Tibial nerve (tissue), 4 donors: ENCODE results near the gene ITGA8. TPM values are rescaled to one million over a fixed set of nuclear protein-coding genes. Genes with fewer than 3 reads are reported as not detected.
"Not testable (repeated sequence)": the region's sequence is repeated elsewhere in the genome, so short reads cannot be mapped to it uniquely, and the experiment has no call there.

Source experiments
- DNase-seq, 2 donors: peaks; one replicate each; pipeline ENCODE4 v3.0.0-alpha.2; 2019; ENCODE audit warnings: low spot score in 2 of 2
- H3K27ac ChIP-seq, 4 donors: fragments of 200-600 bp; sonication (generic) in 3 of 4; one replicate each; pipeline ENCODE4 v1.5.1; 2017 to 2019; ENCODE audit warnings: mild to moderate bottlenecking in 1 of 4
- H3K27me3 ChIP-seq, 2 donors: fragments of 200-600 bp; sonication (generic) in 1 of 2; one replicate each; pipeline versions ENCODE4 v1.5.1 to v1.6.0; 2017 to 2019
- H3K36me3 ChIP-seq, 3 donors: fragments of 200-600 bp; sonication (generic); one replicate each; pipeline ENCODE4 v1.5.1; 2018 to 2019
- H3K4me1 ChIP-seq, 4 donors: fragments of 200-600 bp; sonication (generic) in 3 of 4; one replicate each; pipeline ENCODE4 v1.5.1; 2017 to 2019
- H3K4me3 ChIP-seq, 4 donors: fragments of 200-600 bp; sonication (generic) in 3 of 4; one replicate each; pipeline ENCODE4 v1.5.1; 2017 to 2019; ENCODE audit warnings: mild to moderate bottlenecking in 1 of 4, moderate library complexity in 1 of 4
- H3K9me3 ChIP-seq, 4 donors: fragments of 200-600 bp; sonication (generic) in 3 of 4; one replicate each; pipeline ENCODE4 v1.5.1; 2017 to 2019
- EP300 ChIP-seq, 2 donors: sonication (generic); formaldehyde crosslinking; IDR thresholded peaks; one replicate each; pipeline ENCODE4 v1.6.1; 2017; ENCODE audit warnings: antibody characterized with exemption in 2 of 2, mild to moderate bottlenecking in 1 of 2
- POLR2A ChIP-seq, 2 donors: fragments of 450-650 bp; IDR thresholded peaks; one replicate each; pipeline ENCODE4 v1.6.1; 2017; ENCODE audit warnings: antibody characterized with exemption in 2 of 2, mild to moderate bottlenecking in 2 of 2, moderate library complexity in 2 of 2
- WGBS, 2 donors: methylation state at CpG; one replicate each; pipeline ENCODE4 v1.1.5; 2018; 5-methylcytosine and 5-hydroxymethylcytosine counted together
- total RNA-seq, 4 donors: library from RNA; depleted of rRNA; stranded (reverse); fragments of >200 nt; gene quantifications; one replicate each; pipeline ENCODE4 v1.1.0, GENCODE V29; 2016
- TF ChIP-seq, protein P1 (sequence below), 5 experiments: fragments of 200-600 bp in 3 of 5; fragments of 450-650 bp in 2 of 5; sonication (generic) in 3 of 5; IDR thresholded peaks; one replicate each; pipeline ENCODE4 v1.5.1; 2016 to 2019; ENCODE audit warnings: antibody characterized with exemption in 5 of 5, mild to moderate bottlenecking in 3 of 5, moderate library complexity in 2 of 5

ITGA8 gene
- total RNA-seq, 4 donors from 2014 or later, result 1.5 to 8.7 (median 4.3) TPM

DNA sequence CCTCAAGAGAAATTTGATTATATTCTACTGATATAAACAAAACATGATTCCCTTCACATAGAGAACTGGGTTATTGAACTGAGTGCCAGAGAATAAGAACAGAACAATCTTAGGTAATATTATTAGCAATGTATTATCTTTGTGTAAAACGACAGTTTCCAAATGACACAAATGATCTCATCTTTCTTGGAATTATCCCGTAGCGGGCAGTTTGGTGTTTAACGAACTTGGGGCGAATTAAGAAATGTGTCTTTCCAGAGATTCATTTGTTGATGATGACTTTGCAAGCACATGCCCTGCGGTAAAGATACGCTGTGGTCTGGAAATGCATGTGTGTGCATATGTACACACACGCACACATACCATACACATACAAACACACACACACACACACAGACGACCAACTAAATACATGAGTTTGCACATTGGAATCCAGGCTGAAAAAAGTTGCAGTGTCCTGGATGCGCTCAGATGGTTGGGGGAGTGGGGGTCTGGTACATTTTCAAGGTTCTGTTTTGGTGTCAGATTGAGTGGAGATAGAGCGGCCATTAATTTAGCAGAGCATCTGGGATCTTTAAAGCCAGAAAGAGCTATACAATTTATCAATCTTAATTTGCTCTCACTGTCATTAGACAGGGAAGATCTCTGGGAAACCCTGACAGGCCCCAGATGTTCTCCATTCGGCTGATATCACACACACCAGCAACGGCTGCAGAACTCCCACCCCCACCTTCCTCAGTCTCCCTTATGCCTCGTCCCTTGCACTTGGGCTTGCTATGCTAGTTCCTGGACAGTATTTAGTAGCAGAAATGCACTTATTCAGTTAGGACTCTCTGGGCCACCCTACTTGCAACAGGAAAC, 236.3 kb downstream of the ITGA8 start:
- 86% methylated on average over 14 of the region's 14 CpGs for WGBS, 2 donors
- no peaks in the 10 kb centered on the region for H3K4me1 ChIP-seq

DNA sequence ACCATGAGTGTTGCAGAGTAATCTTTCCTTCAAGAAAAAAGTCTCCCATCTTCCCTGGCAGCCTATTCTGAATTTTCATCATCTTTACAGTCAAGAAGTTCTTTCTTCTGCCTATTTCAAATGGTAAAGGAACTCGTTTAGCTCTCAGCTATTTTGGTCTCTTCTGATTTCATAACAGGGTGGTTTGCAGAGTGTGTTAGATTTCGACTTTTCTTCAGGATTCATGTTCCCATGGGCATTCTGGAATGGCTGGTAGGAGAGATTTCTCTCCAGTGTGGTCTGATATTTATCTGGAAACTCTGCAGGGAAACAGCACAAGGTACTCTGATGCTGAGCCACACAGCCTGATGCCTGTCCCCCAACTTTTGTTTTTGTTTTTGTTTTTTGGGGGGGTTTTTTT, 237.6 kb downstream of the ITGA8 start:
- Histone ChIP-seq H3K9me3 (no peaks in the 10 kb centered on the region), H3K4me3 (no peak overlapping the region), H3K36me3 (no peaks in the 10 kb centered on the region), H3K27ac (no peak overlapping the region), H3K4me1 (no peaks in the 10 kb centered on the region), H3K27me3 (no peaks in the 10 kb centered on the region)
- WGBS, 2 donors, result 41 to 46% methylated on average over 2 of the region's 2 CpGs
- TF ChIP-seq POLR2A (IDR thresholded peaks at IDR 0.05), result no peak
- TF ChIP-seq EP300 (IDR thresholded peaks at IDR 0.05), result no peak
- TF ChIP-seq, protein P1, sequence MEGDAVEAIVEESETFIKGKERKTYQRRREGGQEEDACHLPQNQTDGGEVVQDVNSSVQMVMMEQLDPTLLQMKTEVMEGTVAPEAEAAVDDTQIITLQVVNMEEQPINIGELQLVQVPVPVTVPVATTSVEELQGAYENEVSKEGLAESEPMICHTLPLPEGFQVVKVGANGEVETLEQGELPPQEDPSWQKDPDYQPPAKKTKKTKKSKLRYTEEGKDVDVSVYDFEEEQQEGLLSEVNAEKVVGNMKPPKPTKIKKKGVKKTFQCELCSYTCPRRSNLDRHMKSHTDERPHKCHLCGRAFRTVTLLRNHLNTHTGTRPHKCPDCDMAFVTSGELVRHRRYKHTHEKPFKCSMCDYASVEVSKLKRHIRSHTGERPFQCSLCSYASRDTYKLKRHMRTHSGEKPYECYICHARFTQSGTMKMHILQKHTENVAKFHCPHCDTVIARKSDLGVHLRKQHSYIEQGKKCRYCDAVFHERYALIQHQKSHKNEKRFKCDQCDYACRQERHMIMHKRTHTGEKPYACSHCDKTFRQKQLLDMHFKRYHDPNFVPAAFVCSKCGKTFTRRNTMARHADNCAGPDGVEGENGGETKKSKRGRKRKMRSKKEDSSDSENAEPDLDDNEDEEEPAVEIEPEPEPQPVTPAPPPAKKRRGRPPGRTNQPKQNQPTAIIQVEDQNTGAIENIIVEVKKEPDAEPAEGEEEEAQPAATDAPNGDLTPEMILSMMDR (IDR thresholded peaks at IDR 0.05), result no peak
- DNase-seq, result no peak

More for the DNA sequence above, 236.3 kb downstream of the ITGA8 start:
- Histone ChIP-seq H3K4me3 (no peak overlapping the region), H3K36me3 (no peaks in the 10 kb centered on the region), H3K27me3 (no peaks in the 10 kb centered on the region), H3K27ac (no peak overlapping the region), H3K9me3 (no peaks in the 10 kb centered on the region)
- DNase-seq, result no peak
- TF ChIP-seq, protein P1 (IDR thresholded peaks at IDR 0.05), result no peak
- TF ChIP-seq POLR2A (IDR thresholded peaks at IDR 0.05) (no peak), EP300 (IDR thresholded peaks at IDR 0.05) (no peak)

DNA sequence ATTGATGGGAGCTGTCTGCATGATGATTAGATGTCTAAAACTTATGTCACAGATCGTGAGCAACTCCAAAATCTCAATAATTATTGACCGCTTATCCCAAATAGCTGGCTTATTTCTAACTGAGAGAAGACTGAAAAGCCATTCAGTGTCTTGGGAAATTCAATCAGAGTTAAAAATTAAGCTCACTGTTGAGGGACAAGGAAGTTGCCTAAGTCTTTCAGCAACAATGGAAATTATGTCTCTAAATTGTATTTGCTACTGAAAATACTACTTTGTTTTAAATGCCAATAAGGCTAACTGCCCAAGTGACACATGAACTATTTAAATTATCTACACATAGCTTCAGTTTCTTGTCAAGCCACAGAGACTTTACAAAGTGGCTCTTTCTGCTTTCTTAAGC, 240.8 kb downstream of the ITGA8 start:
- no peaks in the 10 kb centered on the region for H3K4me1 ChIP-seq
- DNase-seq, result no peak
- 46 to 59% methylated on average over 2 of the region's 2 CpGs for WGBS, 2 donors
- TF ChIP-seq POLR2A (IDR thresholded peaks at IDR 0.05) (no peak), EP300 (IDR thresholded peaks at IDR 0.05) (no peak)
- TF ChIP-seq, protein P1 (IDR thresholded peaks at IDR 0.05), result no peak
- H3K4me3 ChIP-seq, result no peak overlapping the region
- no peak overlapping the region for H3K27ac ChIP-seq
- H3K36me3 ChIP-seq, result no peaks in the 10 kb centered on the region
- H3K27me3 ChIP-seq, result no peaks in the 10 kb centered on the region
- H3K9me3 ChIP-seq, result no peaks in the 10 kb centered on the region

DNA sequence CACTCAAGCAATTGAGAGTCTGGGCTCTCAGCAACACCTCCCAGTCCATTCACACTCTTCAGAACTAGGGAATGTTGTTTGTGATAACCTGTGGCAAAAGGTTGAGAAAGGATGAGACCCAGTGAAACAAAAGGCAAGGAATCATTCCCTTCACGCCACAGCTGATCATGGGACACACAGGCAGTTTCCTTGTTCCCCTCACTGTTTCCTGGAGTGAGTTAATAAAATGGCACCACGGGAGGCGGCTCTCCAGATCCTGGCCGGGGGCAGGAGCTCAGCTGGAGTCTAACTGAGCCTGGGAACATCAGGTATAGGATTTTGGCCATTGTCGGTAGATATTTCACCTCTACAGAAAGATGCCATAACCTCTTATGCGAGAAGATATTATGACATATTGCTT, 241.3 kb downstream of the ITGA8 start:
- 40 to 42% methylated on average over 6 of the region's 6 CpGs for WGBS, 2 donors
- TF ChIP-seq, protein P1 (IDR thresholded peaks at IDR 0.05), result no peak
- TF ChIP-seq EP300 (IDR thresholded peaks at IDR 0.05) (no peak), POLR2A (IDR thresholded peaks at IDR 0.05) (no peak)
- no peak overlapping the region for H3K27ac ChIP-seq

DNA sequence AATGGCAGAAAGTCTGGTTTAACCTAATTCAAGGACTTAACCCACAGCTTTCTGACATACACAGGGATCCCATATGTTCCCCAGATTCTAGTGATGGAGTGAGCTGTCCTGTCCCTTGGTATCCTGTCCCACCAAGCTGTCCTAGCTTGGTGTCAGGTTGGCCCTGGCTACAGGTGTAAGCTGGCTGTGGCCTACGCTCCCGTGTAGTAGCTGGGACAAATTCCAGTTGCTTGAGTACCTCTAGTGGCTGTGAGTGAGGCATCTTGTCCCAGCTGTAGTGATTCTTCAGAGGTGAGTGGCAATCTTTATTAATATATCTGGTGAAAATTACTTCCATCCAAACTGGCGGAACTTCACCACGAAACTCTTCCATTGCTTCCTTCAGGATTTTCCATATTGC, 243.4 kb downstream of the ITGA8 start:
- Histone ChIP-seq H3K4me3 (no peak overlapping the region), H3K27me3 (no peaks in the 10 kb centered on the region), H3K36me3 (no peaks in the 10 kb centered on the region), H3K4me1 (peaks cover 0 to 8% (median 0%) of the 10 kb centered on the region in 4 donors), H3K27ac (no peak overlapping the region), H3K9me3 (no peaks in the 10 kb centered on the region)
- 94 to 97% methylated on average over 4 of the region's 4 CpGs for WGBS, 2 donors
- no peak for DNase-seq
- TF ChIP-seq, protein P1 (IDR thresholded peaks at IDR 0.05), result no peak
- no peak for TF ChIP-seq EP300 (IDR thresholded peaks at IDR 0.05)
- TF ChIP-seq POLR2A (IDR thresholded peaks at IDR 0.05), result no peak

More for the DNA sequence above, 241.3 kb downstream of the ITGA8 start:
- no peaks in the 10 kb centered on the region for H3K27me3 ChIP-seq
- H3K9me3 ChIP-seq, result no peaks in the 10 kb centered on the region
- H3K36me3 ChIP-seq, result no peaks in the 10 kb centered on the region
- peaks cover 0 to 2% (median 0%) of the 10 kb centered on the region in 4 donors for H3K4me1 ChIP-seq
- no peak overlapping the region for H3K4me3 ChIP-seq
- no peak for DNase-seq

DNA sequence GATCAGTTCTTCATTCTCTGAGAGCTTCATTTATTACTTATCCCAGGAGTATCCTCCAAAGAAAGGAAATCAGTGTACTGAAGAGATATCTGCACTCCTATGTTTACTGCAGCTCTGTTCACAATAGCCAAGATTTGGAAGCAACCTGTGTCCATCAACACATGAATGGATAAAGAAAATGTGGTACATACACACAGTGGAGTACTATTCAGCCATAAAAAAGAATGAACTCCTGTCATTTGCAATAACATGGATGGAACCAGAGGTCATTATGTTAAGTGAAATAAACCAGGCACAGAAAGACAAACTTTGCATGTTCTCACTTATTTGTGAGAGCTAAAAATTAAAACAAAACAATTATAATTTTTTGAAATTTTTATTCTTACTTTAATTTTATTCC, 244.3 kb downstream of the ITGA8 start:
- H3K27me3 ChIP-seq, H3K4me1 ChIP-seq, H3K4me3 ChIP-seq, H3K27ac ChIP-seq, DNase-seq, H3K36me3 ChIP-seq, H3K9me3 ChIP-seq: not testable (repeated sequence)
